Measurements from ENCODE around the gene LINC00632. TPM values are rescaled to one million over a fixed set of nuclear protein-coding genes. Genes with fewer than 3 reads are reported as not detected.

Gene LINC00632
- total and polyA plus RNA-seq, 4 donors, result 0.57 to 106 (median 56.5) TPM

- Histone ChIP-seq H3K4me1 (ENCODE audit: control insufficient read depth in 5 of 5, insufficient read depth in 5 of 5, low read length in 5 of 5) (peaks cover 0 to 13% (median 0%) of the 10 kb centered on the region in 5 donors), H3K9ac (ENCODE audit: insufficient read depth in 1 of 2, low read length in 2 of 2) (peak overlapping the region; percentile 21 to 89), H3K36me3 (ENCODE audit: control insufficient read depth in 4 of 4, insufficient read depth in 4 of 4, low read length in 4 of 4) (no peaks in the 10 kb centered on the region), H3K4me3 (no peak overlapping the region), H3K27me3 (ENCODE audit: control insufficient read depth in 3 of 3, insufficient read depth in 3 of 3, low read length in 2 of 3) (peaks cover 0 to 9% (median 6%) of the 10 kb centered on the region in 3 donors), H3K9me3 (ENCODE audit: control insufficient read depth in 4 of 4, insufficient read depth in 3 of 4, low read length in 3 of 4) (no peaks in the 10 kb centered on the region), H3K27ac (ENCODE audit: low read depth in 1 of 2, low read length in 1 of 2) (no peak overlapping the region)
- 3 to 23% methylated on average over 15 to 16 of the region's 16 CpGs for WGBS, 2 donors
- ATAC-seq (ENCODE audit: insufficient read depth, low FRiP score) (peak; percentile 70), DNase-seq (peak; percentile 96 to 97 (median 96))
- no peak for TF ChIP-seq CTCF (IDR thresholded peaks at IDR 0.05; ENCODE audit: control extremely low read depth, extremely low read depth)
Observed at GRCh38 chrX:140712413-140713173, 3.0 kb downstream of the LINC00632 start.

- no peak for DNase-seq
- WGBS, 2 donors, result 7 to 37% methylated on average over 6 of the region's 6 CpGs
- Histone ChIP-seq H3K4me3 (no peak overlapping the region), H3K27ac (ENCODE audit: low read depth in 1 of 2, low read length in 1 of 2) (no peak overlapping the region), H3K36me3 (ENCODE audit: control insufficient read depth in 4 of 4, insufficient read depth in 4 of 4, low read length in 4 of 4) (no peaks in the 10 kb centered on the region), H3K27me3 (ENCODE audit: control insufficient read depth in 3 of 3, insufficient read depth in 3 of 3, low read length in 2 of 3) (peaks cover 0 to 9% (median 4%) of the 10 kb centered on the region in 3 donors), H3K4me1 (ENCODE audit: control insufficient read depth in 5 of 5, insufficient read depth in 5 of 5, low read length in 5 of 5) (peaks cover 0 to 13% (median 0%) of the 10 kb centered on the region in 5 donors), H3K9me3 (ENCODE audit: control insufficient read depth in 4 of 4, insufficient read depth in 3 of 4, low read length in 3 of 4) (no peaks in the 10 kb centered on the region), H3K9ac (ENCODE audit: insufficient read depth in 1 of 2, low read length in 2 of 2) (peak overlapping the region; percentile 21 to 89)
- peak; percentile 22 for ATAC-seq (ENCODE audit: insufficient read depth, low FRiP score)
- TF ChIP-seq CTCF (IDR thresholded peaks at IDR 0.05; ENCODE audit: control extremely low read depth, extremely low read depth), result no peak
Observed at GRCh38 chrX:140713174-140713539, 3.6 kb downstream of the LINC00632 start.

DNA sequence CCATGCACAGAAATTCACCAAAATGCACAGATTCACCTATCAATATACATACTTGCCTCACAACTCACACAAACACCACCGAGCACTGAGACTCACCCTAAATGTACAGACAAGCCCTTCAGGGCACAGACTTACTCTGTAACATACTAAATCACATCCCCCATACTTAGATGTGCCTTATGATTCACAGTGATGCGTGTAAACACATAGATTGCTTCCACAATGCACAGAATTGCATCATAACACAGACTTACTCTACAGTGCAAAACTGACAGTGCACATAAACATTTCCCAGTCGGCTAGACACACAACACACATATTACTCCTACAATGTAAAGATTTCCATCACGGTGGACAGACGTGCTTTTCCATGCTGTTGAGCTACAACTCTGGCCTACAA is 6.2 kb downstream of the LINC00632 start:
- peaks cover 0 to 13% (median 0%) of the 10 kb centered on the region in 5 donors for H3K4me1 ChIP-seq (ENCODE audit: control insufficient read depth in 5 of 5, insufficient read depth in 5 of 5, low read length in 5 of 5)
- no peaks in the 10 kb centered on the region for H3K9me3 ChIP-seq (ENCODE audit: control insufficient read depth in 4 of 4, insufficient read depth in 3 of 4, low read length in 3 of 4)
- no peak overlapping the region for H3K27ac ChIP-seq (ENCODE audit: low read depth in 1 of 2, low read length in 1 of 2)
- TF ChIP-seq CTCF (IDR thresholded peaks at IDR 0.05; ENCODE audit: control extremely low read depth, extremely low read depth), result no peak
- H3K4me3 ChIP-seq, result no peak overlapping the region
- DNase-seq (peak in 1 of 3 donors; percentile 34), ATAC-seq (ENCODE audit: insufficient read depth, low FRiP score) (no peak)
- H3K9ac ChIP-seq (ENCODE audit: insufficient read depth in 1 of 2, low read length in 2 of 2), result no peak overlapping the region
- H3K27me3 ChIP-seq (ENCODE audit: control insufficient read depth in 3 of 3, insufficient read depth in 3 of 3, low read length in 2 of 3), result peaks cover 0 to 3% (median 2%) of the 10 kb centered on the region in 3 donors
- H3K36me3 ChIP-seq (ENCODE audit: control insufficient read depth in 4 of 4, insufficient read depth in 4 of 4, low read length in 4 of 4), result no peaks in the 10 kb centered on the region
- 77 to 91% methylated on average over 5 of the region's 5 CpGs for WGBS, 2 donors

All from lung (tissue), 12 donors.